GM18502 (cell line): Measurements from ENCODE around the gene TIMM21.

Experiments
- ATAC-seq: cut with Tn5 transposase; IDR thresholded peaks from one replicate; pipeline ENCODE4 v1.9.1; 2021; ENCODE audit warnings: mild to moderate bottlenecking; ENCODE audit not compliant: unreplicated experiment, poor library complexity

The TIMM21 gene

DNA sequence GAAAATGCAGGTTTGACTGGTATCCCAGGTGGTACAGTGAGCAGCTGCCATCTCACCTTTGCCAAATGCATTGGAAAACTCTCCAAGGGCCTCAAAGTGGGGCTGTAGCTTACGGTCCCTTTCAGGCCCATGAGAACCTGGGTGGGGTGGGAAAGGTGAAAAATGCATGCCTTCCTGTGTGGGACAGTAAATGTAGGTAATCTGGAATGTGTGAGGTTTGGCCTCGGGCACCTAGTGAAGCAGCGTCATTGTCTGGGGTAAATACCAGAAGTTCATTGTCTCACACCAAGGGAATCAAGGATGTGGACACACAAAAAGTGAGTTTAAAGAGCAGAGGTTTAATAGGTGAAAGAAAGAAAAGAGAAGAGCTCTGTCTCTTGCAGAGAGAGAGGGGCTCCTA lies 36.6 kb downstream of the TIMM21 start:
- no peak for ATAC-seq

DNA sequence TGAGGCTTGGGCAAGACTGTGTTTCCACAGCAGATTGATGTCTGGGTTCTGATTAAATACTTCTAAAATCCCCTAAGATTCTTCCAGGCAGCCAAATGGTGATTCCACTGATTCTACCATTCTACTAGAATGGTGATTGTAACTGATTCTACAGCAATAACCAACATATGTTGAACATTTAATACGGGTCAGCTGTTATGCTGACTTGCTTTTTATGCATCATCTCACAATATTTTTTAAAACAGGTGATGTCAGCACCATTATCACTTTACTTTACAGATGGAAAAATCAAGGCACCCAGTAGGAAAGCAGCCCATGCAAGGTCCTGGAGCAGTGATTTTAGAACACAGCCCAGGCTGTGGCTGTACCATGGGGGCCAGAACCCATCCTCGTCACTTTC lies 37.5 kb downstream of the TIMM21 start:
- no peak for ATAC-seq

DNA sequence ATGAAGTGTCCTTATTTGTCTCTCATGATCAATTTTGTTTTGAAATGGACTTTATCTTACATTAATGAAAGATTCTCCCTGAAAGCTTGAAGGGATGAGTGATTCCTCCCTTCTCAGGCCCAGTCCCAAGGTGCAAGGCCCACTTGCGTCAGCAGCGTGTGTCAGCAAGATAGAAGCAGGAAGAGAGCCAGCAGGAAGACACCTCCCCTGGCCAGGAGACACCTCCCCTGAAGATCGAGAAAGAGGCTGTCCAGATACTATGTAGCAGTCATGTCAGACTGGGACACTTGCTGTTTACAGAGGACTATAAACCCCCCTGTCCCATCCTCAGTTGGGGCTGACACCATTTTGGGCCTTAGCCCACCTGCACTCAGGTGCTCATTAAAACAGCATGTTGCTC lies 38.3 kb downstream of the TIMM21 start:
- no peak for ATAC-seq

DNA sequence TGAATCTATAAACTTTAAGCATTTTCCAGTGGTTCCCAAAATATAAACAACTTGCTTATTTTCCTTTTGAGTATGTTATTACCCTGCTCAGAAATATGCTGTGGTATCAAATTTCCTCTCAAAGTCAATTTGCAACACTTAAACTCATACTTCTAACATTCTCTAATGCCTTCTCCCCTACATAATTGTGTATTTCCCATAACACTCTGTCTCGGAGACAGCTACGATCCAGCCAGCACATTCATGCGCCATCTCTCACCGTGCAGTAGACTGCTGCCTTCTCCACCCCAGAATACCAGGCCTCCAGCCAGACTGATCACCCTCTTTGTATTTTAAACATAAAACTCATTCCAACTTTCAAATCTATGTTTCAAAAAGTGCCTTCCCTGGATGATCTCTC lies 41.8 kb downstream of the TIMM21 start:
- ATAC-seq, result no peak

DNA sequence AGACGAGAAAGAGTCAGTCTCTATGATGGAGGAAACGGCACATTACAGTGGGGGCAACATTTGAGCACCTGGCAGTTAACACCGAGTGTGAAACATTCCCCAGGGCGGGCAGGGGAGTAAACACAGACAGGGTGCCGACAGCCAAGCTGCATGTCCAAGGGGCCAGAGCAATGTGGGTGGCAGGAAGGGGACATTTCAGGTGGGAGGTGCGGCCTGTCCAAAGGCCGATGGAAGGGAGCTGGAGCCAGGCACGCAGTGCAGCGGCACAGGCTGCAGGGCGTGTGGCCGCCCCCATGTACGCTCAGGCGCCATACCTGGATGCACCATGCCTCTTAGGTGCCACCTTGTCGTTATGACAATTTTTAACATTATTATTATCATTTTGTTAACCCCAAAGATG lies 43.3 kb downstream of the TIMM21 start:
- ATAC-seq, result no peak

DNA sequence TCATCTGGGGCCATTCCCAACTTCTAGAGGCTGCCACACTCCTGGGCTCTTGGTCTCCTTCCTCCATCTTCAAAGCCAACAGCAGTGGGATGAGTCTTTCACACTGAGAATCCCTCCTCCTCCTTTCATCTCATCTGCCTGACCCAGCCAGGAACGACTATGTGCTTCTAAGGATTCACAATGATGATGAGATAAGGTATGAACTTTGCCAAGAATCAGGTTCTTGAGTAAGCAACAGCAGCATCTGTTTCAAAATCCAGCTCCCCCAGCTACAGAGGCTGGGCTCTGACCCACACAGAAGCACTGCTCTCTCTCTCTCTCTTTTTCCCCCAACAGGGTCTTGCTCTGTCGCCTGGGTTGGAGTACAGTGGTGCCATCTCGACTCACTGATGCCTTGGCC lies 46.4 kb downstream of the TIMM21 start:
- ATAC-seq, result no peak

DNA sequence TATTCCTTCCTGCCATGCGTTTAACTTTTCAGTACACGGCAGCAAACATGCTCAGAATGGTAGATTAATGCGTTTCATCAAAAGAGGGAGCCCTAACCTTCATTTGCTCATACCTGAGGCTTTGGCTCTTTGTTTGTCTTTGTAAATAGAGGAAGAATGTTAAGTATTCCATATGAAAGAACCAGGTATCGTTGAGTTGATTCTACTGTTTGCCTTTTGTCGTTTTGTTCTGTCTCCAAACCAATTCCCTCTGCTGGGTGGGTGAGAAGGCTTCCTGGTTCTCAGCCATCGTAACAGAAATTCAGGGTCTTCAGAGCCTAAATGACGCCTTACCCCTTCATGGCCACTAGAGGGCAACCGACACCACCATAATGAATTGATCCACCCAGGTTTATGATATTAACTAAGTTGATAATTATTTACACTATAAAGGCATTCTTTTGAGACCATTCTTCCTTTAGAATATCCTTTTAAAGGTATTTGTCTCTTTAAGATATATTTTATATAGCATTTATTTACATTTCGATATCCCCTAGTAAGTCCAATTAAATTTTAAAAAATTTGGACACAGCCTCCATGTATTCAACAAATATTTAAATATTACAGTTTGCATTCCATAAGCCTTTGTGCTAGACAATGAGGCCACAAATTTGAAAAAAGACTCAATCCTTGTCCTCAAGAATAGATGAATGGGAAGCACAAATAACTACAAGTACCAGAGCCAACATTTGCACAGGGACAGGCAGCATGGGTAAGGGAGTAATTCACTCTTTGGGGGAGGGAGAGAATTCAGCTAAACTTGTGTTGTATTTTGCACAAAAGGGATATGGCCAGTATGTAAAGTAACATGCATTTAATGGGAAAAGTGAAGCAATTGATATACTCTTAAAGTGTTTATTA lies 48.1 kb downstream of the TIMM21 start:
- ATAC-seq, result peak; percentile 90

DNA sequence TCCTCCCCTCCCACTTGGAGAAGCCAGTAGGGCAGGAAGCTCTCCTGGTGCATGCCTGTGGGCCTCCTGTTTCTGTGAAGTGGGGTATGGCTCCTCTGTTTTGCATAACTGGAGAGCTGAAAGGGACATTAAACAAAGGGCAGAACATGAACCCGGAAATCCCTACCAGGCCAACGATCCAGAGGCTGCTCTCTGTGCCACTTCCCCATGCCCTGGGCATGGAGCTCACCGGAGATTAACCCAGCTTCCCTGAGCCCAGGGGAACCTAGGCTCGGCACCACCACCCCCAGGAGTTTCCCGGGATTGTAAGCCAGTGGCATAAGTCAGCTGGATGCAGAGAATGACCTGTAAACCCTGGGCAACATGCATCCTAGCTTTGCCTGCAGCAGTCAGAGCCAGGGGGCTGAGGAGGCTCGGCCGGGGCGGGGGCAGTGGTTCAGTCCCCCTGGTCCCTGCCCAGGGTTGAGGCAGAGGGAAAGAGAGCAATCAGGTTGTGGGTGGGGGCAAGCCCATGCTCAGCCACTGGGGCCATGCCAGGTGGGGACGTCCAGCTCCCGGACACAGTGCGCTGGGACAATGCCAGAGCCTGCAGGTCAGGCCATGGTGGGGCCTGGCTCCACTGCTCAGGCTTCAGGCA lies 49.5 kb downstream of the TIMM21 start:
- ATAC-seq, result no peak

DNA sequence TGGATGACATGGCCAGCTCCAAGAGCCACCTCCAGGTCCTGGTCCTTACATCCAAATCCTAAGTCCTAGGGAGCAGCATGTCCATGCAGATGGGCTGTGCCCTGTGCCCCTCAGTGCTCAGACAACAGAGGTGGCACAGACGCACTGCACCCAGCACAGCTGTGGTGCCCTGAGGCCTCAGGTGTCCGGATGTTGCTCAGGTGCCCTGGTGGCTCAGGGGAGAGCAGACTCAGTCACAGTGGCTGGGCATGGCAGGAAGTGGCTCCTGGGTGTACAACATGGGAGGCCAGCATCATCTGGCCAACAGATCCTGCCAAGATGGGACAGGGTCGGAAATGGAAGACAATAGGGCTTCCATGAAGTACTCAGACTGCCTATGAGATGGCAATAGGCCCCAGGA lies 50.1 kb downstream of the TIMM21 start:
- no peak for ATAC-seq

DNA sequence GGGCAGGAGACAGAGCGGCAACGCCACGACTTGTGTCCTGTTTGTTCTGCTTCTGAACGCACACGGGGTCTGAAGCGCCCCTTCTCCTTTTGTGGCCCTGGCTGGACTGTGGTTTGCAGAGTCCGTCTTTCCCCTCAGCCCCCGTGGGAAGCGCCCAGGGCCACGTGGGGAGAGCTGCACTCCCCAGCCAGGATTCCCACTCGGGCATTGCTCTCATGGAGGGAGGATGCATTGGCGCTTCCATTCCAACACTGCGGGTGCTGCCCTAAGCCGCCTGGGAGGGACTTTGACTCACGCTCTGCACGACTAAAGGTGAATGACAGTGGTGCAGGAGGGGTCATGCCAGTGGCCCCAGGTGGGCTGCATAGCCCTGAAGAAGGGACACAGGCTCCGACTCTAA lies 52.5 kb downstream of the TIMM21 start:
- ATAC-seq, result no peak

DNA sequence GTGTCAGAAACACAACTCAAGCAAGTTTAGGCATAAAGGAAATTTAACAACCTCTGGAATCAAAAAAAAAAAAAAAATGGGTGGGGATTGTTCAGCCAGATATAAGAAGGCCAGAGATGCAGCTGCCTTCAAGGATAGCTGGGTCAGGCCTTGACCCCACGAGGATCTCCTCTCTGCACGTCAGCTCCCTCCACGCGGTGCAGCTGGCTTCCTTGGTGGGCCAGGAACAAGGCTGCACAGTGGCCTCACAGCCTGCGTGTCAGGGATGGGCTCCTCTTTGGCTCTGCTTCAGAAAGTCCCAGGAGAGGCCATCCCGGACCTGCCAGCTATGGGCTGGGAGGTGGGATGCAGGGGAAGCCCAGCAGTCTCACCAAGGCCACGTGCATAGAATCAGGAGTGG lies 55.5 kb downstream of the TIMM21 start:
- ATAC-seq, result no peak

DNA sequence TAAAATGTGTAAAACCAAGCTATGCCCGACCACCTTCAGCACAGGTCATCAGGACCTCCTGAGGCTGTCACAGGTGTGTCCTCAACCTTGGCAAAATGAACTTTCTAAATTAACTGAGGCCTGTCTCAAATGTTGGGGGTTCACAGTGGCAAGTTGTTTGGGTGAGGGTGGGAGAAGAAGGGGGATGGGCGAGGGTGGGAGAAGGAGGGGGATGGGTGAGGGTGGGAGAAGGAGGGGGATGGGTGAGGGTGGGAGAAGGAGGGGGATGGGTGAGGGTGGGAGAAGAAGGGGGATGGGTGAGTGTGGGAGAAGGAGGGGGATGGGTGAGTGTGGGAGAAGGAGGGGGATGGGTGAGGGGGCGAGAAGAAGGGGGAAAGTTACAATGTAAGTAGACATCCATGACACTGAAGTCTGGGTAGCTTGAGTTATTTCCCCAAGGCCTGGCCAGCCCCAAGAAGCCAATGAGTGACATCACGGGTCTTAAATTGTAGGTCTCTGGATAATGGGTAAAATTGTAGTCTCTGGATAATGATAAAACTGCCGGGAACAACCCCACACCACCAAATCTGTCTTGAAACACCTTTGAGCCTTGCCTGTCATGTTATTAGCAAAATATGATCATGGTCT lies 56.3 kb downstream of the TIMM21 start:
- no peak for ATAC-seq
